NCI-H2196 (cell line): ENCODE results near the gene GGT1.
"Not testable (repeated sequence)": the region's sequence is repeated elsewhere in the genome, so short reads cannot be mapped to it uniquely, and the experiment has no call there.

Source experiments
- DNase-seq: peaks from one replicate; lab custom pipeline; 2025; ENCODE audit not compliant: unreplicated experiment; lab: John Stamatoyannopoulos, UW

The GGT1 gene

DNA sequence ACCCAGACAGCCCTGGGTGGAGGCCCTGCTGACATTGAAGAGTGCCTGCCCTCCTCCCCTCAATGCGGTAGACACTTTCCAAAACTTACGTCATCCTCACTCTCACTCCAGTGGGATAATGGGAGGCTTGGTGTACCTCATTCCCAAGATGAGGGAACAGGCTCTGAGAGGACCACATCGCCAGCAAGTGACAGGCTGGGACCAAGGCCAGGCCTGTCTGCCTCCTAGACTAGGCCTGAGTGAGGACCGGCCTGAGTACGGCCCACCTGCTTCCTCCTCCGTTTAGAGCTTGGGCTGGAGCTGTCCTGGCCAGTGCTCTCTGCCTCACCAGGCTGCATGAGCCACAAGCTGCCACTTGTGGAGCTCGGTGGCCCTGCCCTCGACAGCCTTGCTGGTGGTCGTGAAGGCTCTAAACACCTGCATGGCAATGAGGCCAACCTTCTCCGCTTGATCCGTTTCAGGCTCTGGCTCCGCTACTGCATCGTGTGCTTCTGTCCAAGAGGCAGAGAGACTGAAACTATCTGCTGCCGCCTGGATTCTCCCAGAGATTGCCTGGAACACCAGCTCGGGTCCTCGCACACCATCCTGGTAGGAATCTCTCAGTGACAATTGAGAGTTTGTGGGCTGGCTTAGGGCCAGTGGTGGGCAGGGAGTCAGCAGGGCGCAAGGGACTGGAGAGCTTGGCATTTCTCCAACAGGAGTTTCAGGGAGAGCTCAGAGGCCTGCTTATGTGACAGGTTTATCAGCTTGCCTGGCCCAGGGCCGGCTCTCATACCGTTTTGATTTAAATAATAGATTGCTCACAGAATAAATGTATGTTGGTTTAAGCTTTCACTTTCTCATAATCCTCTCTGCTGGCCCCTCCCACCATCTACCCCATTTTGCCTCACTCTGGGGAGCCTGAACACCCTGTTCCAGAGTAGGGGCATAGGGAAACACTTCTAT, 19.5 kb upstream of the GGT1 start:
- peak; percentile 33 for DNase-seq

DNA sequence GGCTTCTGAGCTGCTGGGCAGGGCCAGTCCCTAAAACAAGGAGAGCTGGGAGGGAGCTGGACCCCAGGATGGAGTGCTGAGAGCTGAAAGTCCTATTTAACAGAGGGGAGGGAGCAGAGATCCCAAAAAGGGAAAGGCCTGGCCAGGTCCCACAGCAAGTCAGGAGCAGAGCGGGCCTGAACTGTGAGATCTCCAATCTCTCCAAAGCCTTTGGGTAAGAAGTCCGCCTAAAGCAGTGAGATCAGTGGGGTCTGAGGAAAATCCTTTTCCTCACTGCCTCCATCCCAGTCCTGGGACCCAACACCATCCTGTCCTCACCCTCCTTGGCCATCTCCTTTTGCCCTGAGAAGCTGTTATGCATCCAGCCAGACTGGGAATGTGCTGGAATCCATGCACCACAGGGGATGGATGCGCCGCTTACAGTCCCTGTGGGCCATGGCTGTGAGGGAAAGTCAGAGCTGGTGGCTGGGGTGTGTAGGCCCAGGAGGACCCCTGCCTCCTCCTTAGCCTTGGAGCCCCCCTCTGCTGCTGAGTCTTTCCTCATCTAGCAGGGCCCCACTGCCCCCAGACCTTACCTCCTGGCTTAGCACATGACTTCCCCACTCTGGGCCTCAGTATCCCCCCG, 18.7 kb upstream of the GGT1 start:
- no peak for DNase-seq

DNA sequence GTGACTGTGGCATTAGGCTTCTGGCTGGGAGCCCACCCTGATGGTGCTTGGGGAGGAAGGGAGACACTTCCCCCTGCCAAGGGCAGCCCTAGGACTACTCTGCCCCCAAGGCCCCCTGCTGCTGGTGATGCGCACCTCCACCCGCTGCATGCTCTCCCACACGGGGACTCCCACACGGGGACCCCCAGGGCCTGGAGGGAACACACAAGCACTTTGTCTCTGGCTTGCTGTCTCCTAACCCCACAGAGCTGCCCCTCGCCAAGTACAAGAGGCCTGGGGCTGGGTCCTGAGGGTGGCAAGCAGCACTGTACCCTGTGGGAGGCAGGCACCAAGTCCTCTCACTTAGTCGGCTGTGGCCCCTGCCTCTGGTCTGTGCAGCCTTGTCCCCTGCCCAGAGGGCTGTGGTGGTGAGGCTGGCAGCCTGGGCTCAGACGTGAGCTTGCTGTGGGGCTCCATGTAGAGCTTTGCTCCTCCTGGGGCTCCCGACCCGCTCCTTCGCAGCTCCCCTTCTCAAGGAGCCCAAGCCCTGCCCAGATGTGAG, 18.1 kb upstream of the GGT1 start:
- no peak for DNase-seq

DNA sequence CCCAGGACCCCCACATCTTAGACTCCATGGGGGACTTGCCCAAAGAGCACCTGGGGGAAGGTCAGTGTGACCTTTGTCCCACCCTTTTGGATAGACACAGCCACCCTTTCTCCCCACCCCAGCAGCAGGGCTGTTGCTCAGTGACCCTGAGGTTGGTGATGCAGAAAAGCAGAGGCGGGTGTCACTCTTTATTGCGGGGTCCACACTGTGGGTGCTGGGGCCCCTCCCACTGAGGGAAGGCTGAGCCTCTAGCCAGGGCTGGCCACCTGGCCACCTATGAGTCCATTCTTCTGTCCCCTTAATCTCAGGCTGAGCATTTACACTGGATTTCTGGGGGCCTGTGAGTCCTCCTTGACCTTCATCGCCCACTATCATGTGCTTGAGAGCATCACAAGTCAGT, 17.5 kb upstream of the GGT1 start:
- DNase-seq: no peak

DNA sequence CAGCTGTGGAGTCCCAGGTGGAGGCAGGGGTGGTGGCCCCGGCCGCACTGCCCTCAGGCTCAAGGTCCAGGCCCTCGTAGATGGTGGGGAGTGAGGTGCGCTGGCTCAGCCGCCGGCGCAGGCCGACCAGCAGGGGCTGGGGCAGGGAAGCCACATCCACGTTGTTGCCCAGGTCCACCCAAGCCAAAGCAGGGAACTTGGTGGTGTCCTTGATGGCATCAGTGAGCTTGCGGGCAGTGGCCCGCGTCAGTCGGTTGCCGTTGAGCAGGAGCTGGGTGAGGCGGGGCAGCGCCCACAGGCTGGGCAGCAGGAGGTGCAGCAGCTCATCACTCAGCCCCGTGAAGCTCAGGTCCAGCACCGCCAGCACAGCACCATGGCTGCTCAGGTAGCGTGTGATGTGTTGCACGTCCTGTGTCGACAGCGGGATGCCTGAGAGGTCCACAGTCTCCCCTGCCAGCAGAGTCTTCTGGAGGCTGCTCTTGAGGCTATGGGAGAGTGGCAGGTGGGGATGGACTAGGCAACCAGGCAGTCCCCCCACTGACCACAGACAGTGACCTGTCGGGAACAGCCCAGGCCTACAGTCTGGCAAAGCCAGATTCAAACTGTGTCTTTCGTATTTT, 17.0 kb upstream of the GGT1 start:
- no peak for DNase-seq

DNA sequence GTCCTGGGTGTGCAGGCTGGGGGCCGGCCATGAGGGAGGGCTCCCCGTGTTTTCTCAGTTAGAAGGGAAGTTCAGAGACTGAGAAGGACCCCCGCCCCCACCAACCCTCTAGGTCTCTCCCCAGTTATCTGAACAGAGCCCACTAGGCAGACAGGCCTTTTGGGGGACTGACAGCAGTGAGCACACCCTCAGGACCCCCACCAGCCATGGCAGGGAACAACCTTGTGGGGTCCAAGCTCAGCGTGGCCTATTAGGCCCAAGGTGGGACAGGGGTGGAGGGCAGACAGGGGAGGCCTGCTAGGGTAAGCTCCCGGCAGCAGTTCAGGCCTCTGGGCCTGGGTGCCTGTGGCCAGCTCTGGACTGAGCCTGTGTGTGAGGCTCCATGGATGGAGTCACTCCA, 15.7 kb upstream of the GGT1 start:
- no peak for DNase-seq

DNA sequence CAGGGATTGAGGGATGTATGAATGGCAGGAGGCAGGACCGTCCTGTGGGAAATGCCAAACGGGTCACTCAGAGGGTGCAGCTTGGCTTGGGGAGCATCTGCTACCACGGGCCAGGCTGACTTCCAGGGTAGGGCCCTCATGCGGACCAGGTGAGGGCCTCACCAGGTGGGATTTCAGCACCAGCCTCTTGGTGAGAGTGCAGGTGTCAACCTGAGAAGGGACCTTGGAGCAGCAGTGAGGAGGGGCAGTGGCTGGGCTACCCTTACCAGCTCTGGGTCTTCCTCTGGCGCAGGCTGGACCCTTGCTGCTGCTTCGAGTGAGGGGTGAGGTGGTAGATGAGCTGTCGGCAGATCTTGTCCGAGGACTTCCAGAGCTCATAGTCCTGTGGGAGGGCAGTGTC, 15.0 kb upstream of the GGT1 start:
- DNase-seq: no peak

DNA sequence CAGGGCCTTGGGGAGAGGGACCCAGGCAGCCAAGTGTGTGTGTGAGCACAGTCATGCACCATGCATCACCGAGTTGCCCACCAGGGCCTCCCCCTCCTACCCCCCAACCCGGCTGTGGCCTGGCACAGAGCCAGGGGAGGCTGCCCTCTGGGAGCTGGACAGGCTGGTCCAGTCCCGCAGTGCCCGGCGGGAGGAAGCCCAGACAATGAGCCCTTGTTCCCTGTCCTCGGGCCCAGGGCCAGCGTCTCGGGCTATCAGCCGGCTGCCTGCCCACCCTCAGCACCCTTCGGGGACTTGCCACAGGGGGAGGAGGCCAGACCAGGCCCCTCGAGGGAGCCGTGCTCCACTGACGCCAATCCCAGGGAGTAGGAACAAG, 14.6 kb upstream of the GGT1 start:
- no peak for DNase-seq

DNA sequence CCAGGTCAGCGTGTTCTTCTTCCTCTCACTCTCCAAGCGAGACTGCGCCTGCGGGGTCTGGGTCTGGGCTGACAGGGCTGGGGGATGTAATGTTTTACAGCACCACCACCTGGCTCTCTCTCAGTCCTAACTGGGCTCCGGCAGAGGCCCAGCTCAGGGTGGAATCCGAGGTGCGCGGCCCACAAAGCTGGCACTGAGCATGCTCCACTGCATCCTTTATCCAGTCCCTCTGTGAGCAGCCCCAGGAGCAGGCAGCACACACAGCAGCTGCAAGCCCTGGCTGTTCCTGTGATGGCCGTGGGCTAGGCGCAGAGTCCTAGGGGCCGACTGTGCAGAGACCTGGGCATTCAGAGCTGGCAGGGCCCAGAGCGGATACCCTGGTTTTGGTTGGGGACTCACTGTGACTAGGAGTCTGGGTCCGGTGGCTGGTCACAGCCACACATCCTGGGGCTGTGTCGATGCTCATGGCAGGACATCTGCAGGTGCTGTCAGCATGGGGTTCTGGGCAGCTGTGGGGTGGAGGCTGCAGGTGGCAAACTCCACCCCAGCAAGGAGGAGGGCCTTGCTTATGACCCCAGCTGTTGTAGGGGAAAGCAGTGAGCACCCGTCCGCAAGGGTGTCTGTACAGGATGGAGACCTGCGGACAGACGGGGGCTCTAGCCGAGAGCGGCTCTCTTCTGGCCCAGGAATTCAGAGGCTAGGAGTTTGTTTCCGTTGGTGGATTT, 14.1 kb upstream of the GGT1 start:
- DNase-seq: no peak

DNA sequence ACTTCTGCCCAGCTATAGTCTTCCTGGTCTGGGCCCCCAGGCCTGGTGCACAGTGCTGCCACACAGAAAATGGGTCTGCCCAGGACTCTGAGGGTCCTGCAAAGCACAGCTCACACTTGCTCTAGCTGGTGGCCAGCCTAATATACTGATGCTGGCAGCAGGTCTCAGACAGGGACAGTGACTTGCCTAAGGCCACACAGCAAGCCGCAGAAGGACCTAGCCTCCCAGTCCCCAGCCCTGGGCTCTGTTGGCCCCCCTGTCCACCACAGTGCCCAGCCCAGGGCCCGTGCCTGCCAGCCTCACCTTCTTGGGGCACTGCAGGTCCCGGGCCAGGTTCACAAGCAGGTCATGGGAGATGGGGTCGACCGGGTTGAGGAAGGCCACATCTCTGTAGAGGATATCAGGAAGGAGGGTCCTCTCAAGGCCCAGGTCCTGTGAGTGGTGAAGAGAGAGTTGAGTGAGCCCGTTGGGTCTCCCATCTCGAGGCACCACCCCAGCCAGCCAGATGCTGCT, 13.4 kb upstream of the GGT1 start:
- no peak for DNase-seq

DNA sequence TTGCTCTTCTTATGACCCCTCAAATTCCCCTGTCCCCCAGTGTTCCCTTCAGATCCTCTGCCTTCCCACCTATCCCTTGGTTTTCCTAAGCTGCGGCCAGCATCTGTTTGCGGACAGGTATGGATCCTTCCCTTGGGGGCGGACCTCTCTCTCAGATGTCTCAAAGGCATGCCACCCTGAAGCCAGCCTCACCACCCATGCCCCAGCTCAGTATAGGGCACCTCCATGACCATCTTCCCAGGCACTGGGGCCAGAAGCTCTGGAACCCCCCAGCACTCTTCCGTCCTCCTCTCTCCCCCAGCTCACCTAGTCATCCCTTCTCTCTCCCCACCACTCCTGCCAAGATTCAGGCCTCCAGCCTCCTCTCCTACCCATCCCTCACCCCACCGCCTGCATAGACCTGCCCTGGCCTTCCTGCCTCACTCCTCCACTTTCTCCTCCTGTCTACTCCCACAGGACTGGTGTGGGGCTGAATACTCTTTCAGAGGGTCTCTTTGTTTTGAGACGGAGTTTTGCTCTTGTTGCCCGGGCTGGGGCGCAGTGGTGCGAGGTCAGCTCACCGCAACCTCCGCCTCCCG, 12.3 kb upstream of the GGT1 start:
- DNase-seq: no peak

DNA sequence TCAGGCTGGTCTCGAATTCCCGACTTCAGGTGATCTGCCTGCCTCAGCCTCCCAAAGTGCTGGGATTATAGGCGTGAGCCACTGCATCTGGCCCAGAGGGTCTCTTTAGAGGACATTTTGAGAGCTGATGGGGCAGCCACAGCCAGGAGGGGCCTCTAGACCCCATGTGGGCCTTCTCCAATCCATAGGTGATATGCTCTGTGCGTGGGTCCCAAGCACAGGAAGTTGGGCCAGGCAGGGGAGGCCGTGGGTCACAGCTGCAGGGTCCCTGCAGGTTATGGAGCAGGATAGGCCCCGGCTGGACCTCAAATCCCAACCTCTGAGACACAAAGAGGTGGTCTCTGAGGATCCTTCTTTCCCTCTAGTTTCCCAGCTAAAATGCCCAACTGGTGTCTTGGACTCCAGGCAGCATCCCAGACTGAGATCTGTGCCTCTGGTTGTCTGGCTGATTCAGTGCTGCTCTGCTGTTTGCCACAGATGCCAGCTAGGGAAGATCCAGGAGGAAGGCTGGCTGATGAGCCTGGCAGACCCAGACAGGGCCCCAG, 11.6 kb upstream of the GGT1 start:
- DNase-seq: no peak

DNA sequence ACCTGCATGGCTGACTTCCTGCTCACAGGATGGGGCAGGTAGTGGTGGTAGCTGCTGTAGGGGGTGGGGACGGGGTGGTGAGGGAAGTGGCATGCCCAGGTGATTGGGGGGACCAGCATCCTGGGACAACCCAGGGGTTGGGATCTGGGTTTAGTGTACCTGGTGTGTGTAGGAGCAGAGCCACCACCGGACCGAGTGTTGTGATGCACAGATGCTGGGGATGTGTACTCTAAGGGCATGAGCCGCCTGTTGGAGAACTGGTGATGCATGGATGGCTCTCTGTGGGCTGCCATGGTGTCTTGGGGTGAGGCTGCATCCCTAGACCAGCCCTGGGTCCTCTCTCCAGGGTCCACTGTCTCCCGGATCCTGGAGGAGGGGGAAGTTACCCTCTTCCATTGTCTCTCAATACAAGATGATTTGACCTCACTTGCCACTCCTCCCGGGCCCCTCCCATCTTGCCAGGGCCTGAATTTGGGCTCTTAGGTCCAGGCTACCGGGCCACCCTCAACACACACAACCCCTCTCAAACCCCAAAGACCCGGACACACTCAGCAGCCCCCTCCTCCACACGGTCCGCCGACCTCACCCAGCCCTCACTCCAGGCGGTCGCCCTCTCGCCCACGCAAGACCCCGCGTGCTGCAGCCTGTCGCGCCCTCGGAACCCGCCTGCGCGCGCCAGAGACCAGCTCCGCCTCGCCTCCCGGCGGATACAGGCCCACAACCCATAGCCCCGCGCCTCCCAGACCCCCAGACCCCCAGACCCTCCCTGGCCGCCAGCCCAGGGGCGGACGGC, 10.7 kb upstream of the GGT1 start:
- no peak for DNase-seq

DNA sequence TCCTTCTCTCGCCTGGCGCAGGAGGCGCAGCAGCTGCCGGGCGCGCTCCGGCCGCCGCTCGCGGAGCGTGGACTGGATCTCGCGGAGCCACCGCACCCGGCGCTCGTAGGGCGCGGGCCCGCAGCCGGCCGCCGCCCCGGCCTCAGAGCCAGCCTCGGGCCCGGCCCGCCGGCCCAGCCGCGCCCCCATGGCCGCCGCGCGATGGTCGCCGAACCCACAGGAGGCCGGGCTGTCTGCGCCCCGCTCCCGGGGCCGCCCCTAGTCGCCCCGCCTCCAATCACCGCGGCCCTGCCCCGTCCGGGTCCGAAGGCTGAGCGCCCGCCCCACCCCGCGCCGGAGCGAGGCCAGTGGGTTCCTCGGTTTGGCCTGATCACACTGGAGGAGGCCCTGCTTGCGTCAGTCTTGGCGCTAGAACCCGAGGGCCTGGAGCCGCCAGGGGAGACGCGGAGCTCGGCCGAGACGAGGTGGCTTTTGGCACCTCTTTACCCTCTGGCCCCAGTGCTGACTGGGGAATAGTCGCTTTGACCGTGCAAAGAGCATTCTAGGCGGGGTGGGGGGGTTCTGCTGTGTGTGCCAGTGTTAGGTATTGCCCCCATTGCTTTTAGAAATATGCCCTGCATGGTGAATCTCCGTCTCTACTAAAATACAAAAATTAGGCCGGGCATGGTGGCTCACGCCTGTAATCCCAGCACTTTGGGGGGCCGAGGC, 10.0 kb upstream of the GGT1 start, which contains the start of gene LRRC75B:
Gene LRRC75B (minus strand): TSS at position 223 of the 708 bp plus-strand sequence. CDS start 34 bp downstream, at position 189.
- DNase-seq: peak; percentile 65

DNA sequence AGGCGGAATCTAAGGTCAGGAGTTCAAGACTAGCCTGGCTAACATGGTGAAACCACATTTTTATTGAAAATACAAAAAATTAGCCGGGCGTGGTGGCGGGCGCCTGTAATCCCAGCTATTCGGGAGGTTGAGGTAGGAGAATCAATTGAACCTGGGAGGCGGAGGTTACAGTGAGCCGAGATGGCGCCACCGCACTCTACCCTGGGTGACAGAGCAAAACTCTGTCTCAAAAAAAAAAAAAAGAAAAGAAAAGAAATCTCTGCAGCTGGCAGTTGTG, 9.5 kb upstream of the GGT1 start:
- not testable (repeated sequence) for DNase-seq

DNA sequence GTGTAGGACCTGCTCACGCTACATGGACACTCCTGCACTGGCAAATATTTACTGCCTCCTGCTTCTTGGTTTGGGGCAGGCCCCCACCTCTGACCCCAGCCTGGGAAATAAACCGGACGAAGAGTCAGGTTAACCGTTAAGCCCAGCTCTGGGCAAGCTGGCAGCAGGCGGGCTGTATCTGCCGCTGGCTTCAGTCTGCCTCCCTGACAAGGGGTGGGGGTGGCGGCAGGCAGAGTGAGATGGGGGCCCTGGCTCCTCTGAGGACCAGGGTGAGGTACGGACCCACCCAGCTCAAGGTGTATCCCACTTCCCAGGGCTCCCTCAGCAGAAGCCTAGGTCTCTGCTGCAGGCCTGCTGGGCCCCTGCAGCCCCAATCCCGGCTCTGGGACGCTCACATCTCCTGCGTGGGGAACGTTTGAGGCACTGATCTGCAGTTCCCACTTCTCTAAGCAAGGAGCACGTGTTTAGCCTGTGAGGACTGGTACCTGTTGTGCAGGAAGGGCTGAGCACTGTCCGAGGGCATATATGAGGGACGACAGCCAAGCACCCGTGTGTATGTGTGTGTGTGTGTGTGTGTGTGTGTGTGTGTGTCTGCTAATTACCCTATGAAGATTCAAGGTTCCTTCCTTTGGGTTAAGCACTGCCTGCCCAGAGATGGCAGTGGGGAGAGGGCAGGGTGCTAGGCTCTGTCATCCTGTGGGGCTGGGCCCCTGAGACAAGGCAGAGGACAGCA, 9.0 kb upstream of the GGT1 start:
- DNase-seq: peak; percentile 25

DNA sequence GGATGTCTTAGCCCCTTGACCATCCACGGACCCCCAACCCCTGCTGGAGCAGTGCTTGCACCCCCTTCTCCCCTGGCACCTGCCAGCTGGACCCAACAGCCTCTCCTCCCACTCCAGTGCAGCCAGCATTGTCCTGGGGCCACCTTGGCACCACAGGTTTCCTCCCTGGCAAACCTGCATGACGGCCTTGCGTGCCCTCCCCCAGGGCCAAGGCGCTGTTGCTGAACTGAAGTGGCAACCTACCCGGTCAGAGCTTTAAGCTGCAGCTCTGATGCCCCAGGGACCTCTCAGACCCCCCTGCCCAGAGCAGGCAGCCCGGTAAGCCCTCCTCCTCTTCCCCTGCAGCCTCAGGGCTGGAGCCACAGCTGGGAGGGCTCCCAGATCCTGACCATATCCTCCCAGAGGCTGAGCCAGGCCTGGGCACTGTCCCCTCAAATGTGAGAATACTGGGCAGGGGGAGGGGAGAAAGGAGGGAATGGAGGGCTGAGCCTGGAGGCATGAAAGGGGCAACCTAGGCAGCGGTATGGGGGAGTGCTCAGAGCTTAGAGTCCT, 8.3 kb upstream of the GGT1 start:
- DNase-seq: peak; percentile 25

DNA sequence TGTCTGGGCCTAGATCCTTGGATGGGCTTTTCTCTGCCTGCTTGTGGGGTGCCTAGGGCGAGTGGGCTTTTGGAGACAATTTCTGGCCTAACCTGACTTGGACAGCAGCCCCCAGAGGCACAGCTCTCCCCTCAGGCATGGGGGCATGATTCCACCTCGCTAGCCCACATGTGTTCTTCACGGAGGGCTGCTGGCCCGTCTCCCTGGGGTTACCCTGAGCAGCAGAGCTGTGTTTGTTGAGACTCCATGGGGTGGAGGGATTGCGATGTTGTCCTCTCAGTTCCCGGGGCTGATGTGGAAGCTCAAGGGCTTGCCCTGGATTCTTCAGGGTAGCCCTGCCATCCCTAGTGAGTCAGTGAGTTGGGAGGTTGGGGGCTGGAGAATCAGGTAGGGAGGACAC, 7.8 kb upstream of the GGT1 start:
- DNase-seq: no peak
